SU-DHL-6 (cell line): ENCODE results near the gene LAMTOR4.

Experiments
- H2AFZ ChIP-seq: fragments of 200-600 bp; sonication (generic); 2 replicates; pipeline ENCODE4 v1.6.1; 2014; ENCODE audit warnings: low read depth, mild to moderate bottlenecking, moderate library complexity, mixed read lengths, antibody characterized with exemption, low read length; ENCODE audit not compliant: severe bottlenecking
- H3F3A ChIP-seq: fragments of 200-600 bp; shearing (Covaris generic); 2 replicates; pipeline ENCODE4 v1.6.0; 2016; ENCODE audit warnings: antibody characterized with exemption, mild to moderate bottlenecking; ENCODE audit not compliant: insufficient read depth
- H3K27ac ChIP-seq: fragments of 200-600 bp; sonication (generic); 2 replicates; pipeline ENCODE4 v1.5.1; 2016; ENCODE audit warnings: low read depth, mild to moderate bottlenecking, low read length, moderate library complexity, mixed read lengths
- H3K27me3 ChIP-seq: fragments of 200-600 bp; sonication (generic), shearing (Covaris generic); 2 replicates; pipeline ENCODE4 v1.6.0; 2014; ENCODE audit warnings: mild to moderate bottlenecking, low read length
- H3K36me3 ChIP-seq: fragments of 200-600 bp; sonication (generic); 2 replicates; pipeline ENCODE4 v1.6.1; 2014; ENCODE audit warnings: mild to moderate bottlenecking, low read length, mixed read lengths
- H3K4me2 ChIP-seq: fragments of 300-600, 200-600 bp; shearing (Covaris generic), sonication (generic); 2 replicates; pipeline ENCODE4 v1.6.0; 2014; ENCODE audit warnings: low read length, low read depth, mild to moderate bottlenecking; ENCODE audit not compliant: poor library complexity, severe bottlenecking
- H3K4me3 ChIP-seq: fragments of 200-600 bp; sonication (generic); 2 replicates; pipeline ENCODE4 v1.5.1; 2014; ENCODE audit warnings: antibody characterized with exemption, low read length, mild to moderate bottlenecking, mixed read lengths; ENCODE audit not compliant: insufficient read depth, poor library complexity, severe bottlenecking
- H3K79me2 ChIP-seq: fragments of 200-600 bp; sonication (generic); 2 replicates; pipeline ENCODE4 v1.6.1; 2014; ENCODE audit warnings: mild to moderate bottlenecking, low read length, moderate library complexity; ENCODE audit not compliant: insufficient read depth
- H3K9ac ChIP-seq: fragments of 200-600 bp; sonication (generic); 2 replicates; pipeline ENCODE4 v1.7.0; 2014; ENCODE audit warnings: mild to moderate bottlenecking, low read length
- H3K9me2 ChIP-seq: fragments of 200-600 bp; sonication (generic); replicated peaks from 2 replicates; pipeline ENCODE4 v1.6.1; 2014; ENCODE audit warnings: low read length; ENCODE audit not compliant: insufficient read depth
- H3K9me3 ChIP-seq: fragments of 200-600 bp; sonication (generic); 2 replicates; pipeline ENCODE4 v1.6.1; 2014; ENCODE audit warnings: low read length, mixed read lengths; ENCODE audit not compliant: insufficient read depth
- H4K20me1 ChIP-seq: fragments of 200-600 bp; sonication (generic); 2 replicates; pipeline ENCODE4 v1.6.1; 2014; ENCODE audit warnings: low read depth, mild to moderate bottlenecking, antibody characterized with exemption, low read length, moderate library complexity, mixed read lengths
- EZH2phosphoT487 ChIP-seq: fragments of 200-600 bp; sonication (generic), shearing (Covaris generic); conservative IDR thresholded peaks from 2 replicates; pipeline ENCODE4 v1.6.1; 2018; ENCODE audit warnings: mild to moderate bottlenecking, antibody characterized with exemption, low read length, moderate library complexity, mixed read lengths
- TF ChIP-seq, protein P1 (sequence below): fragments of 200-600 bp; sonication (generic); IDR thresholded peaks from one replicate; pipeline ENCODE4 v1.5.1; 2017; ENCODE audit warnings: antibody characterized with exemption, mild to moderate bottlenecking, low read length, moderate library complexity; ENCODE audit not compliant: insufficient read depth, poor library complexity, severe bottlenecking

The LAMTOR4 gene

DNA sequence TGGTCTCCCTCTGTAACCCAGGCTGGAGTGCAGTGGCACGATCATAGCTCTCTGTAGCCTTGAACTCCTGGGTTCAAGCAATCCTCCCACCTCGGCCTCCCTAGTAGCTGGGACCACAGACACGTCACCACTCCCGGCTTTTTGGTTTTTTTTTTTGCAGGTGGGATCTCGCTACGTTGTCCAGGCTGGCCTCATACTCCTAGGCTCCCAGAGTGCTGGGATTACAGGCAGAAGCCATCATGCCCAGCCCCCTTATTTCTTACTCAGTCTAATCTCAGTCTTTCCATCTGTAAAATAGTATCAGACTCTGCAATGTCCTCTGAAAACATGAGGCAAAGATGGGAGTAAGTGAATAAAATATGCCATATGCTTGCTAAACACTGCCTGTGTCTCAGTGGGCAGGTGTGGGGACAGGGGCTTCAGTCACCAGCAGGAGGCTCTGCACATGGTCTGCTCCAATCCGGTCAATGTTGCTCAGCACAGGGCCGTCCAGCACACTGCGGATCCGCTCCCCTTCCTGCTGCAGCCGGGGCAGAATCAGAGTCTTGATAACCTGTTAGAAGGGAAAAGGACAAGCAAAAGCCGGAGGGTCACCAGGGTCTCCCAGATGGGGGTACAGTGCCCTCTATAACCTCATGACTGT lies 39.1 kb upstream of the LAMTOR4 start:
- H3K9ac ChIP-seq: no peak overlapping the region
- H2AFZ ChIP-seq: no peak overlapping the region
- no peaks in the 10 kb centered on the region for H3F3A ChIP-seq
- H3K4me3 ChIP-seq: no peak overlapping the region
- H3K79me2 ChIP-seq: no peaks in the 10 kb centered on the region
- TF ChIP-seq, protein P1, sequence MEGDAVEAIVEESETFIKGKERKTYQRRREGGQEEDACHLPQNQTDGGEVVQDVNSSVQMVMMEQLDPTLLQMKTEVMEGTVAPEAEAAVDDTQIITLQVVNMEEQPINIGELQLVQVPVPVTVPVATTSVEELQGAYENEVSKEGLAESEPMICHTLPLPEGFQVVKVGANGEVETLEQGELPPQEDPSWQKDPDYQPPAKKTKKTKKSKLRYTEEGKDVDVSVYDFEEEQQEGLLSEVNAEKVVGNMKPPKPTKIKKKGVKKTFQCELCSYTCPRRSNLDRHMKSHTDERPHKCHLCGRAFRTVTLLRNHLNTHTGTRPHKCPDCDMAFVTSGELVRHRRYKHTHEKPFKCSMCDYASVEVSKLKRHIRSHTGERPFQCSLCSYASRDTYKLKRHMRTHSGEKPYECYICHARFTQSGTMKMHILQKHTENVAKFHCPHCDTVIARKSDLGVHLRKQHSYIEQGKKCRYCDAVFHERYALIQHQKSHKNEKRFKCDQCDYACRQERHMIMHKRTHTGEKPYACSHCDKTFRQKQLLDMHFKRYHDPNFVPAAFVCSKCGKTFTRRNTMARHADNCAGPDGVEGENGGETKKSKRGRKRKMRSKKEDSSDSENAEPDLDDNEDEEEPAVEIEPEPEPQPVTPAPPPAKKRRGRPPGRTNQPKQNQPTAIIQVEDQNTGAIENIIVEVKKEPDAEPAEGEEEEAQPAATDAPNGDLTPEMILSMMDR: no peak
- TF ChIP-seq EZH2phosphoT487: no peak
- no peak overlapping the region for H3K27ac ChIP-seq
- no peak overlapping the region for H3K4me2 ChIP-seq
- H3K36me3 ChIP-seq: no peaks in the 10 kb centered on the region; the same call in 1 of the 2 replicates
- H4K20me1 ChIP-seq: no peaks in the 10 kb centered on the region
- no peaks in the 10 kb centered on the region for H3K9me2 ChIP-seq
- no peaks in the 10 kb centered on the region for H3K27me3 ChIP-seq
- no peaks in the 10 kb centered on the region for H3K9me3 ChIP-seq

DNA sequence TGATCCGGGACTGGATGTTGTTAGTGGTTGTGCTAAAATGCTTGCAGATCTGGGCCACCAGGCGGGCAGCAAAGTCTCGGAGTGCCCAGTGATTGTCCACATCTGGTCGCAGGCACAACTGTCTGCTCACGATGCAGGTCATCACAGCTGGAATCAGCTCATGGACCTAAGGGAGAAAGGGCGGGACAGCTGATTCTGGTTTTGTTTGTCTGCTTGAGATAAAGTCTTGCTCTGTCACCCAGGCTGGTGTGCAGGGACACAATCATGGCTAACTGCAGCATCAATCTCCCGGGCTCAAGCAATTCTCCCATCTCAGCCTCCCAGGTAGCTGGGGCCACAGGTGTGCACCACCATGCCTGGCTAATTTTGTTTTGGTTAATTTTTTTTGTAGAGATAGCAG lies 37.6 kb upstream of the LAMTOR4 start:
- TF ChIP-seq, protein P1: no peak
- TF ChIP-seq EZH2phosphoT487: no peak
- no peak overlapping the region for H3K4me2 ChIP-seq
- H3K9ac ChIP-seq: no peak overlapping the region
- no peak overlapping the region for H3K27ac ChIP-seq
- H3K9me3 ChIP-seq: no peaks in the 10 kb centered on the region
- no peaks in the 10 kb centered on the region for H4K20me1 ChIP-seq
- no peaks in the 10 kb centered on the region for H3K9me2 ChIP-seq
- no peaks in the 10 kb centered on the region for H3F3A ChIP-seq
- no peaks in the 10 kb centered on the region for H3K79me2 ChIP-seq
- no peak overlapping the region for H2AFZ ChIP-seq
- no peaks in the 10 kb centered on the region; the same call in 1 of the 2 replicates for H3K36me3 ChIP-seq
- H3K27me3 ChIP-seq: no peaks in the 10 kb centered on the region
- H3K4me3 ChIP-seq: no peak overlapping the region

- H3K4me3 ChIP-seq: no peak overlapping the region
- no peak overlapping the region for H3K9ac ChIP-seq
- H3K27ac ChIP-seq: no peak overlapping the region
- H3F3A ChIP-seq: no peaks in the 10 kb centered on the region
- no peaks in the 10 kb centered on the region for H3K79me2 ChIP-seq
- no peaks in the 10 kb centered on the region for H3K9me2 ChIP-seq
- no peaks in the 10 kb centered on the region for H3K9me3 ChIP-seq
- H3K4me2 ChIP-seq: no peak overlapping the region
- no peaks in the 10 kb centered on the region for H3K27me3 ChIP-seq
- no peaks in the 10 kb centered on the region; the same call in 1 of the 2 replicates for H3K36me3 ChIP-seq
- no peak overlapping the region for H2AFZ ChIP-seq
- no peaks in the 10 kb centered on the region for H4K20me1 ChIP-seq
- TF ChIP-seq, protein P1: no peak
- TF ChIP-seq EZH2phosphoT487: no peak
Measured at GRCh38 chr7:100111914-100112313, 36.8 kb upstream of the LAMTOR4 start.
